K562 (cell line): ENCODE data around the gene CUX1. TPM values are rescaled to one million over a fixed set of nuclear protein-coding genes. Genes with fewer than 3 reads are reported as not detected.

Source experiments
- FOXM1 ChIP-seq, 2 experiments: fragments of 450-650 bp in 1 of 2; sonication (generic) in 1 of 2; formaldehyde crosslinking in 1 of 2; IDR thresholded peaks; 2 replicates each; pipeline versions ENCODE4 v1.6.1 to v1.9.0; 2017 to 2022; ENCODE audit warnings: low read depth in 2 of 2, mild to moderate bottlenecking in 2 of 2, missing genetic modification reagents in 1 of 2, moderate library complexity in 1 of 2
- HNRNPL ChIP-seq: fragments of 200-400 bp; formaldehyde crosslinking; IDR thresholded peaks from 2 replicates; pipeline ENCODE4 v1.6.1; 2017; ENCODE audit warnings: low read depth, mild to moderate bottlenecking, low read length
- MAZ ChIP-seq, 2 experiments: fragments of 450-650 bp in 1 of 2; sonication (generic) in 1 of 2; formaldehyde crosslinking; IDR thresholded peaks in 1 of 2; conservative IDR thresholded peaks in 1 of 2; 2 replicates each; pipeline versions ENCODE4 v1.4.0 to v1.5.0; 2020; ENCODE audit warnings: mild to moderate bottlenecking in 1 of 2, missing genetic modification reagents in 1 of 2
- MTA2 ChIP-seq: fragments of 450-650 bp; IDR thresholded peaks from 2 replicates; pipeline ENCODE4 v1.6.1; 2016; ENCODE audit warnings: low read depth
- NR2C1 ChIP-seq, 2 experiments: fragments of 450-650 bp; IDR thresholded peaks; 2 replicates each; pipeline ENCODE4 v1.6.1; 2017; ENCODE audit warnings: mild to moderate bottlenecking in 2 of 2, antibody characterized with exemption in 1 of 2, inconsistent platforms in 1 of 2, missing compliant biosample characterization in 1 of 2, missing genetic modification characterization in 1 of 2
- PHB ChIP-seq: fragments of 250-450 bp; sonication (Bioruptor Pico); IDR thresholded peaks from 2 replicates; pipeline ENCODE4 v1.5.0; 2021
- RAD51 ChIP-seq: fragments of 450-650 bp; IDR thresholded peaks from 2 replicates; pipeline ENCODE4 v1.7.1; 2016; ENCODE audit warnings: low read depth, mild to moderate bottlenecking, borderline replicate concordance
- RFX1 ChIP-seq: fragments of 450-650 bp; IDR thresholded peaks from 2 replicates; pipeline ENCODE4 v1.6.1; 2016; ENCODE audit warnings: mild to moderate bottlenecking, moderate library complexity
- SNIP1 ChIP-seq: fragments of 450-650 bp; IDR thresholded peaks from 2 replicates; pipeline ENCODE4 v1.7.1; 2017; ENCODE audit warnings: low read depth, mild to moderate bottlenecking
- ZKSCAN3 ChIP-seq: fragments of 250-450 bp; sonication (Bioruptor Pico); IDR thresholded peaks from 2 replicates; pipeline ENCODE4 v1.4.0; 2020
- ZNF318 ChIP-seq, 2 experiments: fragments of 450-650 bp; IDR thresholded peaks; 2 replicates each; pipeline ENCODE4 v1.6.1; 2016; ENCODE audit warnings: mild to moderate bottlenecking in 2 of 2, borderline replicate concordance in 1 of 2, low read depth in 1 of 2, moderate library complexity in 1 of 2
- ZNF785 ChIP-seq: fragments of 250-450 bp; sonication (Bioruptor Pico); IDR thresholded peaks from 2 replicates; pipeline ENCODE4 v1.4.0; 2020; ENCODE audit warnings: mild to moderate bottlenecking
- polyA plus RNA-seq, 8 experiments: library from polyadenylated mRNA; depleted of rRNA in 4 of 8; stranded (reverse) in 5 of 8; unstranded in 3 of 8; fragments of >200 nt; fragmentation: Nextera tagmentation in 2 of 8; fragmentation: Illumina TruSeq in 1 of 8; extraction: Ambion mirVana in 2 of 8; extraction: Trizol in 1 of 8; gene quantifications; 2 replicates each; pipeline versions ENCODE4 v1.2.1 to v1.2.3, GENCODE V29; 2011 to 2014; ENCODE audit warnings: inconsistent platforms in 1 of 8, missing spikeins in 1 of 8
- total RNA-seq, 7 experiments: library from RNA; depleted of rRNA in 6 of 7; stranded (reverse); fragments of >200 nt in 6 of 7; fragmentation: Illumina TruSeq in 2 of 7; extraction: Trizol in 2 of 7; gene quantifications; 2 replicates each; pipeline versions ENCODE4 v1.2.1 to v1.2.3, GENCODE V29; 2011 to 2021; ENCODE audit warnings: low replicate concordance in 1 of 7
- TF ChIP-seq, protein P1 (sequence below): fragments of 200-800 bp; sonication (Bioruptor generic); IDR thresholded peaks from 2 replicates; pipeline ENCODE4 v1.6.1; 2016; ENCODE audit warnings: missing genetic modification characterization, missing compliant biosample characterization

CUX1 gene
- total and polyA plus RNA-seq, 9 of the 15 experiments (the other 6 are each of a cell fraction or from before 2014, with no cell fraction given) = 3.6 to 55.3 (median 25.2) TPM

GRCh38 chr7:101856473-101857357, 39.3 kb downstream of the CUX1 start (continued):
- TF ChIP-seq ZNF318 (IDR thresholded peaks at IDR 0.05; ENCODE audit: borderline replicate concordance in 1 of 2, low read depth in 1 of 2) (peak in 1 of 2 experiments; percentile 55; a peak in 2 of 4 replicates), RAD51 (peak; percentile 97), MAZ (CRISPR knock-in tag; conservative IDR thresholded peaks at IDR 0.05 in 1 of 2, IDR thresholded peaks at IDR 0.05 in 1 of 2) (peak; percentile 94 to 97), MTA2 (peak; percentile 23; the same call in 1 of the 2 replicates), ZNF785 (CRISPR knock-in tag) (no peak), FOXM1 (IDR thresholded peaks at IDR 0.05; ENCODE audit: low read depth) (0 out of 2 replicates have a peak, but pooled peaks have one; percentile 11), FOXM1 (CRISPR knock-in tag; IDR thresholded peaks at IDR 0.05; ENCODE audit: low read depth) (0 out of 2 replicates have a peak, but pooled peaks have one; percentile 36), NR2C1 (IDR thresholded peaks at IDR 0.05) (peak; percentile 67), NR2C1 (tag; IDR thresholded peaks at IDR 0.05) (peak; percentile 74), PHB (CRISPR knock-in tag) (no peak), RFX1 (no peak), HNRNPL (no peak; the same call in 1 of the 2 replicates), SNIP1 (no peak), ZKSCAN3 (CRISPR knock-in tag) (no peak)
- TF ChIP-seq, protein P1, sequence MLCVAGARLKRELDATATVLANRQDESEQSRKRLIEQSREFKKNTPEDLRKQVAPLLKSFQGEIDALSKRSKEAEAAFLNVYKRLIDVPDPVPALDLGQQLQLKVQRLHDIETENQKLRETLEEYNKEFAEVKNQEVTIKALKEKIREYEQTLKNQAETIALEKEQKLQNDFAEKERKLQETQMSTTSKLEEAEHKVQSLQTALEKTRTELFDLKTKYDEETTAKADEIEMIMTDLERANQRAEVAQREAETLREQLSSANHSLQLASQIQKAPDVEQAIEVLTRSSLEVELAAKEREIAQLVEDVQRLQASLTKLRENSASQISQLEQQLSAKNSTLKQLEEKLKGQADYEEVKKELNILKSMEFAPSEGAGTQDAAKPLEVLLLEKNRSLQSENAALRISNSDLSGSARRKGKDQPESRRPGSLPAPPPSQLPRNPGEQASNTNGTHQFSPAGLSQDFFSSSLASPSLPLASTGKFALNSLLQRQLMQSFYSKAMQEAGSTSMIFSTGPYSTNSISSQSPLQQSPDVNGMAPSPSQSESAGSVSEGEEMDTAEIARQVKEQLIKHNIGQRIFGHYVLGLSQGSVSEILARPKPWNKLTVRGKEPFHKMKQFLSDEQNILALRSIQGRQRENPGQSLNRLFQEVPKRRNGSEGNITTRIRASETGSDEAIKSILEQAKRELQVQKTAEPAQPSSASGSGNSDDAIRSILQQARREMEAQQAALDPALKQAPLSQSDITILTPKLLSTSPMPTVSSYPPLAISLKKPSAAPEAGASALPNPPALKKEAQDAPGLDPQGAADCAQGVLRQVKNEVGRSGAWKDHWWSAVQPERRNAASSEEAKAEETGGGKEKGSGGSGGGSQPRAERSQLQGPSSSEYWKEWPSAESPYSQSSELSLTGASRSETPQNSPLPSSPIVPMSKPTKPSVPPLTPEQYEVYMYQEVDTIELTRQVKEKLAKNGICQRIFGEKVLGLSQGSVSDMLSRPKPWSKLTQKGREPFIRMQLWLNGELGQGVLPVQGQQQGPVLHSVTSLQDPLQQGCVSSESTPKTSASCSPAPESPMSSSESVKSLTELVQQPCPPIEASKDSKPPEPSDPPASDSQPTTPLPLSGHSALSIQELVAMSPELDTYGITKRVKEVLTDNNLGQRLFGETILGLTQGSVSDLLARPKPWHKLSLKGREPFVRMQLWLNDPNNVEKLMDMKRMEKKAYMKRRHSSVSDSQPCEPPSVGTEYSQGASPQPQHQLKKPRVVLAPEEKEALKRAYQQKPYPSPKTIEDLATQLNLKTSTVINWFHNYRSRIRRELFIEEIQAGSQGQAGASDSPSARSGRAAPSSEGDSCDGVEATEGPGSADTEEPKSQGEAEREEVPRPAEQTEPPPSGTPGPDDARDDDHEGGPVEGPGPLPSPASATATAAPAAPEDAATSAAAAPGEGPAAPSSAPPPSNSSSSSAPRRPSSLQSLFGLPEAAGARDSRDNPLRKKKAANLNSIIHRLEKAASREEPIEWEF (CRISPR knock-in tag) = no peak
